GM10248 (cell line): ENCODE measurements around the gene LCP2.

Experiments used
- CTCF ChIA-PET: fragments of 300-600 bp; sonication (Branson Sonifier 250); formaldehyde crosslinking; extraction: SDS; loops from one replicate; lab custom pipeline; 2021; ENCODE audit warnings: antibody characterized with exemption; lab: Yijun Ruan, JAX
- POLR2A ChIA-PET: fragments of 350-650 bp; sonication (Branson Sonifier 250); formaldehyde crosslinking; extraction: SDS; loops from one replicate; lab custom pipeline; 2020; ENCODE audit warnings: antibody characterized with exemption; lab: Yijun Ruan, JAX
- DNase-seq: peaks from one replicate; pipeline ENCODE4 v3.0.0; 2012; ENCODE audit errors: extremely low spot score
- CTCF ChIP-seq: IDR thresholded peaks from 2 replicates; pipeline ENCODE4 v1.5.1; 2012; ENCODE audit warnings: mild to moderate bottlenecking, low read depth; ENCODE audit errors: extremely low read depth, missing control alignments, control extremely low read depth

The LCP2 gene

GRCh38 chr5:170270293-170271069 lies 27.1 kb downstream of the LCP2 start:
- POLR2A ChIA-PET, result no interaction called here
- no peak for DNase-seq
- no peak for TF ChIP-seq CTCF
- CTCF ChIA-PET, result interaction anchor here (2.2 to 2.4 kb wide), 2 partner anchors 69 to 149 kb away, joined by 6 to 10 read pairs; no protein-coding TSS in a partner anchor

- no peak for TF ChIP-seq CTCF
- ChIA-PET CTCF (interaction anchor here (1.1 to 5.9 kb wide), 13 partner anchors 10 to 165 kb away, joined by 3 to 79 read pairs (median 12); partner anchors contain the start of gene LCP2), POLR2A (no interaction called here)
- no peak for DNase-seq
Measured at GRCh38 chr5:170269579-170269978, 28.0 kb downstream of the LCP2 start.

- DNase-seq, result no peak
- ChIA-PET POLR2A (no interaction called here), CTCF (interaction anchor here (0.8 to 5.9 kb wide), 22 partner anchors 10 to 166 kb away, joined by 3 to 79 read pairs (median 4); partner anchors contain the start of gene LCP2)
- no peak for TF ChIP-seq CTCF
Measured at GRCh38 chr5:170268884-170269283, 28.7 kb downstream of the LCP2 start.

GRCh38 chr5:170268153-170268689 lies 29.4 kb downstream of the LCP2 start:
- TF ChIP-seq CTCF, result no peak
- DNase-seq, result no peak
- POLR2A ChIA-PET, result no interaction called here
- CTCF ChIA-PET, result interaction anchor here (0.8 to 5.9 kb wide), 30 partner anchors 8 to 300 kb away, joined by 3 to 79 read pairs (median 6); partner anchors contain the start of gene LCP2

- CTCF ChIA-PET, result interaction anchor here (0.7 to 5.9 kb wide), 34 partner anchors 8 to 301 kb away, joined by 3 to 79 read pairs (median 6); partner anchors contain the start of genes KCNMB1 and LCP2
- peak; percentile 85 for TF ChIP-seq CTCF
- peak; percentile 85 for DNase-seq
- POLR2A ChIA-PET, result no interaction called here
Measured at GRCh38 chr5:170267431-170268152, 30.0 kb downstream of the LCP2 start.
